Epithelial cell of proximal tubule (primary cell): Measurements from ENCODE around the gene GADL1. TPM values are rescaled to one million over a fixed set of nuclear protein-coding genes. Genes with fewer than 3 reads are reported as not detected.

Source experiments
- DNase-seq: peaks from one replicate; pipeline ENCODE4 v3.0.0-alpha.2; 2011; ENCODE audit warnings: low read depth
- H3K4me3 ChIP-seq: 2 replicates; pipeline ENCODE4 v1.5.1; 2011; ENCODE audit warnings: low read depth, mild to moderate bottlenecking, low read length
- CTCF ChIP-seq: conservative IDR thresholded peaks from 2 replicates; pipeline ENCODE4 v1.5.1; 2012; ENCODE audit warnings: low read depth, mild to moderate bottlenecking, low read length
- total RNA-seq: library from RNA; depleted of rRNA; stranded (reverse); fragments of >200 nt; gene quantifications from 2 replicates; pipeline ENCODE4 v1.2.3, GENCODE V29; 2015

The GADL1 gene
- total RNA-seq, 1 donor from 2014 or later: not detected

- TF ChIP-seq CTCF: no peak
- DNase-seq: no peak
- H3K4me3 ChIP-seq: no peak overlapping the region
Measured at GRCh38 chr3:30691249-30691880, 203.1 kb downstream of the GADL1 start.

- no peak for TF ChIP-seq CTCF
- DNase-seq: no peak
- no peak overlapping the region for H3K4me3 ChIP-seq
Measured at GRCh38 chr3:30690199-30690598, 204.3 kb downstream of the GADL1 start.

- H3K4me3 ChIP-seq: no peak overlapping the region
- no peak for DNase-seq
- TF ChIP-seq CTCF: no peak
Measured at GRCh38 chr3:30688776-30689641, 205.5 kb downstream of the GADL1 start.

GRCh38 chr3:30687930-30688570 lies 206.4 kb downstream of the GADL1 start:
- H3K4me3 ChIP-seq: no peak overlapping the region
- TF ChIP-seq CTCF: no peak
- DNase-seq: no peak

GRCh38 chr3:30686799-30687198 lies 207.7 kb downstream of the GADL1 start:
- TF ChIP-seq CTCF: no peak
- H3K4me3 ChIP-seq: no peak overlapping the region
- no peak for DNase-seq

GRCh38 chr3:30686176-30686575 lies 208.3 kb downstream of the GADL1 start:
- no peak for DNase-seq
- TF ChIP-seq CTCF: no peak
- no peak overlapping the region for H3K4me3 ChIP-seq
